HG02759 (cell line): ENCODE data around the gene NPSR1.
"Not testable (repeated sequence)": the region's sequence is repeated elsewhere in the genome, so short reads cannot be mapped to it uniquely, and the experiment has no call there.

Experiments
- ATAC-seq: cut with Tn5 transposase; IDR thresholded peaks from one replicate; pipeline ENCODE4 v1.9.1; 2021; ENCODE audit warnings: mild to moderate bottlenecking, moderate library complexity; ENCODE audit not compliant: unreplicated experiment

NPSR1 gene

GRCh38 chr7:34657632-34658268, at the start of gene NPSR1:
Gene NPSR1 (plus strand): TSS chr7:34658218. CDS start chr7:34658413, 195 bp downstream.
- no peak for ATAC-seq

- no peak for ATAC-seq
These were observed 45.4 kb upstream of the NPSR1 start for GRCh38 chr7:34612661-34613060.

DNA sequence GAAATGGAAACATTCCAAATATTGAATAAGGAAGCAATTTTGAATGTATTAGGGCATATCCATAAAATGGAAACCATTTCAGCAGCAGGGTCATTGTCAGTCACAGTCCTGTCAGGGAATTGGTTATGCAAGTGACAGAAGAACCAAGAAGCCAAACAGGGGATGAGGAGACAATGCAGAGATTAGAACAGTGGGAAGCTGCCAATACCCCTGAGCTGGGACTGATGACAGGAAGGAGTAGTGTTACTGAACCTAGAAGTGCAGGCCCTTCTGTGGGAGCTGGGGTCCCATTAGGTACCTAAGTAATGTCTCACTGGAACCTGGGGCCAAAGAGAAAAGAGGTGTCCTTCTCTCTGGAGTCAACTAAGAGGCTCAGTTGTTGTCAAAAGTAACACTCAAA, 37.6 kb upstream of the NPSR1 start:
- ATAC-seq: no peak

DNA sequence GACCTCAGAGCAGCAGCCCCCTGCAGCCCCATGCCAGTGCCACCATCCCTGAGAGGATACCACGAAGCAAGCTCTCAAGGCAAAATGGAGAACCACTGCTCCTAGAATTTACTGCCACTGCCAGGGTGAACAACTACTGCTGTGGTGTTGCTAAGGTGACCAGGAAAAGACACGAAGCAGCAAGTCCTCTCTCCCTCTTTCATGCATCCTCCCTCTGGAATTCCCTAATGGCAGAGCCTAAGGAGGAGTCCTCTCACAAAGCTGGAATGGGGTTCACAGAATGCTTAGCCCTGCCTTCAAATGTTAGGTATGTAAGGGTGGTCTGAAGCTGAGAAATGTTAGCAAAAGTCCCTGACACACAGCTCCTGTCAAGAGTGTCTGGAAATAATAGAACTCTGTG, 35.8 kb upstream of the NPSR1 start:
- ATAC-seq: no peak

GRCh38 chr7:34622771-34623250, 35.2 kb upstream of the NPSR1 start:
- no peak for ATAC-seq

DNA sequence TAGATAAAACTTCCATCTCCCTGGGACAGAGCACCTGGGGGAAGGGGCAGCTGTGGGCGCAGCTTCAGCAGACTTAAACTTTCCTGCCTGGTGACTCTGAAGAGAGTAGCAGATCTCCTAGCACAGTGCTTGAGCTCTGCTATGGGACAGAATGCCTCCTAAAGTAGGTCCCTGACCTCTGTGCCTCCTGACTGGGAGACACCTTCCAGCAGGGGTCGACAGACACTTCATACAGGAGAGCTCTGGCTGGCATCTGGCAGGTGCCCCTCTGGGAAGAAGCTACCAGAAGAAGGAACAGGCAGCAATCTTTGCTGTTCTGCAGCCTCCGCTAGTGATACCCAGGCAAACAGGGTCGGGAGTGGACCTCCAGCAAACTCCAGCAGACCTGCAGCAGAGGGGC, 29.4 kb upstream of the NPSR1 start:
- ATAC-seq: not testable (repeated sequence)

GRCh38 chr7:34652809-34653208, 5.2 kb upstream of the NPSR1 start:
- ATAC-seq: no peak

DNA sequence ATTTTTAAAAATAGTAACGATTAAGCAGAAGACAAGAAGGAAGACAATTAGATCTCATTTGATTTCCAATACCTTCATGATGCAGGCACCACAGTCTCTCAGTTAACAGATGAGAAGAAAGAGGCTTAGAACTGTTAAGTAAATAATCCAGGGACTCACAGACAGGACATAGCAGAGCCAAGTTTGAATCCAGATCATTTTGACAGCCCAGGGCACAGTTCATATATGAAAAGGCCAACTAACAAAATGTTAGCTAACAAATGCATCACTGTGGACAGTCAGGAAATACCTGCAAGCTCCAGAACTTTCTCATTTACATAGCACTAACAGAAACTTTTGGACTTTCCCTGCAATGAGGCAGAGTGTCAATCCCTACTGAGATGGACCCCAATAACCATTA, 4.2 kb upstream of the NPSR1 start:
- no peak for ATAC-seq

GRCh38 chr7:34655384-34655783, 2.6 kb upstream of the NPSR1 start:
- peak; percentile 62 for ATAC-seq

GRCh38 chr7:34656041-34656440, 2.0 kb upstream of the NPSR1 start:
- ATAC-seq: no peak

DNA sequence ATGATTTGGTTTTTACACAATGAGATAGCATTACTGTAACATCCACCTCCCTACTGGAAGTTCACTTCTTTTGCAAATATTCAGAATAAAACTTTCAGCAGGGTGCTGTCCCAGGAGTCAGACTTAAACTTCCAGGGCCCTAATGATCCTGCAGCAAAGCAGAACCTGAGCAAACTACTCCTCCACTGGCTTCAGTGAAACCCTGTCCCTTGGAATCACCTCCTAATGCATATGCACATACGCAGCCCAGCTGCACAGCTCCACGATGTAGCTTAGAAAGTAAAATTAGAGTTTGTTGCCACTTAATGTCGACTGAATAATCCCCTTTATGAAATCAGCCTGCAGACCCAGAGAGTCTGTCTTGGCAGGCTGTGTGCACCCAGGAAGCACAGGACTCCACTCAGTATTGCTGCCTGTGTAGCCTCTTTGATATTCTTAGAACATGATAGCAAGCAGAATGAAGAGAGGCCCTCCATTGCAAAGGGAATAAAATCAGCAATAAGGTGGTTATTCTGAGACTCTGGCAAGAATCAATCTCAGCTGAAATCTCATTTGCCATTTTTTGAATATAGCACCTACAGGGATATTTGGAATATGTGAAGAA, 1.6 kb downstream of the NPSR1 start:
- no peak for ATAC-seq

DNA sequence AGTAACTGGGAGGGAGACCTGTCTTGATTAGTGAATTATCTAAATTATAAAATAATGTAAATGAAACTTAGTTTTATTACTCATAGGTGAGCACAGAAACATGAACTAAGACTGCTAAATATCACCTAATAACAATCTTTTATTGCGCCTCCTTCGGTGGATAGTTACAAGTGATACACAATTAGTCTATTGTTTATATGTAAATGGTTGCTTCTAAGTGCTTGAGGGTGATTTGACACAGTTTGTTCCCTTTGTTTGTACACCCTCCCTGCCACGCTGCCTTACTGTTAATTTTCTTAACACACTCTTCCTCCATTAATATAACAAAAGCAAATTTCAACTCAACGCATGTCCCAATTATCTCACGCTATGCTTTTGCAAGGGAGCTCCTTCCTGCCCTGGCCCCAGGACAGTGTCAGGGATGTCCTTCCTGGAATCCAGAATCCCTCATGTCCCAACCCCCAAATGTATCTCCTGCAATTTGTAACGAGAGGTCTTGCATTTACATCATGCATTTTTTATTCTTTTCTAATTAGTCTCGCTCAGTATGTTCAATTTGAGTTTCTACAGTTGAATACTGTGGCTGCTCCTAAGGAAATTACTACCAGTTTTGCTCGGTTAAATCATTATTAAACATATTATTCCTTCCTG, 4.2 kb downstream of the NPSR1 start:
- ATAC-seq: no peak

- ATAC-seq: no peak
These were observed 6.7 kb downstream of the NPSR1 start for GRCh38 chr7:34664755-34665154.

DNA sequence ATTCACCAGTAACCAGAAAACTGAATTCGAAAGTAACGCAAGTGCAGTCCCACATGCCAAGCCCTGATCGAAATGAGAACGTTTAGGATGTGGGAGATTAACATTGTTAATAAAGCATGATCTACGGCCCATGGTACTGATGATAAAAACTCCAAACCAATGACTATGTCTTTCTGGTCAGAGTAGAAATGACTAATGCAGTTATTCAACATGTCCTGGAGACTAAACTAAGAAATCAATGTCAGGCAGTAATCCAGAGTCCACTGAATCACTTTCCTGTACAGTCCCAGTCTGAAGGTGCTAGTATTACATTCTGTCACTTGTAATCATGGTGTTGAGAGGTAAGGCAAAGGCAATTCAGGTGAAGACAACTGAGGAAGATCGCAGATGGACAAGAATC, 14.4 kb downstream of the NPSR1 start:
- ATAC-seq: no peak

GRCh38 chr7:34673066-34673465, 15.0 kb downstream of the NPSR1 start:
- no peak for ATAC-seq

DNA sequence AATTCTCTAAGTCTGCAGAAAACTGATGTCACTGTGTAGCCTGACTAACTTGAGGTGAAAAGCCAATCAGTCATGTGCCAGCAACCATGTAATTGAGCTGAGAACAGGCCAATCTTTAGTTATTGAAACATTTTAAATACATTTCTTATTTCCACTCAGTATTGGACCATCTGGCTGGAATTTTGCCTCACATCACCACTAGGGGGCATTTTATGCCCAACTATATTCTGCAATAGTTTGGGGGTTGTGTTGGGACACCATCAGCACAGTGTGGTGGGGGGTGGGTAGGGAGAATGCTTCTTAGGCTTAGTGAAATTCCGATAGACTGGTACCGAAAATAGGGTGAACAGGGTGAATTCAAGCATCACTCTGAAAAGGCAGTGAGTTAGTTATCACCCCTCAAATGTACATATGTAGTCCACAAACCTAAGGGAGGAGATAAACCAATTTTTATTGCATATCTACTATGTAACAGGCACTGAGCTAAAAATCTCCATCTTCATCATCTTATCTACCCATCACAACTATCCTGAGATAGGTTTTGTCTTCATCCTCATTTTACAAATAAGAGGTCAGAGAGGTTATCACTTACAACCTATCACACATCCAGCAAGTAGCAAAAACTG, 17.8 kb downstream of the NPSR1 start:
- peak; percentile 83 for ATAC-seq

GRCh38 chr7:34677491-34677890, 19.5 kb downstream of the NPSR1 start:
- ATAC-seq: no peak

GRCh38 chr7:34687529-34687928, 29.5 kb downstream of the NPSR1 start:
- ATAC-seq: no peak

GRCh38 chr7:34696415-34696814, 38.4 kb downstream of the NPSR1 start:
- ATAC-seq: no peak

- ATAC-seq: no peak
These were observed 51.8 kb downstream of the NPSR1 start for GRCh38 chr7:34709771-34710170.

DNA sequence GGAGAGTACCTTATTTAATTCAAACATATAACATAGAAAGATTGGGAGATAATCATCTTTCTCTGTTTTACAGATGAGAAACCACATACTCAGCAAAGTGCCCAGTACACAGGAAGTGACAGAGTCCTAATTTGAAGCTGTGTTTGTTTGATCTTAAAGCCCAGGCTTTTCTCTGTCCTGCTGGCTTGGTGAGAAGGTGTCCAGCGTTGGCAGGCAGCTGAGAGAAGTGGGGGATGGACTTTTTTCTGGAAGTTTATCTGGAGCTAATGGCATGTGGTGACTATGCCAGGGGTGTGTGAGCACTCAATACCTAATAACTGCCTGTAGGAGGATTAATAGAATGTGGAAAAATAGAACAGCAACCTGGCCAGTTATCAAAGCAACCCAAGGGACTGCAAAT, 60.8 kb downstream of the NPSR1 start:
- ATAC-seq: peak; percentile 53

DNA sequence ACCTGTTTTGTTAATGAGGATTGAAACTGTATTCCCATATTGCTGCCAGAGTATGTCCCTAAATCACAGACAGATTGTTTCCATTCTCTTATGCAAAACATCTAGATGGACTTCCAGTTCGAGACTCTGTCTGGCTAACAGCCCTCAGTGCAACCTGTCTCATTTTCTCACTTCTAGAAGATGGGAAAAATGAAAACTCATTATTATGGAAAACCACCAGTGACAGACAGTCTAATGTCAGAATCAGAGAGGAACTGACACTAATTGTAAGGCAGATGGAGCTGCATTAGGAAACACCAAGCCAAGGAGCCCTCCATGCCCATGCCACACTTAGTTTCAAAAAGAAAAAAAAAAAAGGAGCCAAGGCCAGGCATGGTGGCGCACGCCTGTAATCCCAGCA, 61.6 kb downstream of the NPSR1 start:
- ATAC-seq: no peak
